Left forelimb (tissue), 1 donor: ENCODE measurements around the gene TXNDC11.
A peak's percentile ranks its signal among the peaks of the same experiment; 100 is the strongest.
"Not testable (repeated sequence)": the region's sequence is repeated elsewhere in the genome, so short reads cannot be mapped to it uniquely, and the experiment has no call there.

Source experiments
- DNase-seq: peaks from one replicate; pipeline ENCODE4 v3.0.0-alpha.2; 2018; ENCODE audit warnings: low spot score

TXNDC11 gene, protein sequence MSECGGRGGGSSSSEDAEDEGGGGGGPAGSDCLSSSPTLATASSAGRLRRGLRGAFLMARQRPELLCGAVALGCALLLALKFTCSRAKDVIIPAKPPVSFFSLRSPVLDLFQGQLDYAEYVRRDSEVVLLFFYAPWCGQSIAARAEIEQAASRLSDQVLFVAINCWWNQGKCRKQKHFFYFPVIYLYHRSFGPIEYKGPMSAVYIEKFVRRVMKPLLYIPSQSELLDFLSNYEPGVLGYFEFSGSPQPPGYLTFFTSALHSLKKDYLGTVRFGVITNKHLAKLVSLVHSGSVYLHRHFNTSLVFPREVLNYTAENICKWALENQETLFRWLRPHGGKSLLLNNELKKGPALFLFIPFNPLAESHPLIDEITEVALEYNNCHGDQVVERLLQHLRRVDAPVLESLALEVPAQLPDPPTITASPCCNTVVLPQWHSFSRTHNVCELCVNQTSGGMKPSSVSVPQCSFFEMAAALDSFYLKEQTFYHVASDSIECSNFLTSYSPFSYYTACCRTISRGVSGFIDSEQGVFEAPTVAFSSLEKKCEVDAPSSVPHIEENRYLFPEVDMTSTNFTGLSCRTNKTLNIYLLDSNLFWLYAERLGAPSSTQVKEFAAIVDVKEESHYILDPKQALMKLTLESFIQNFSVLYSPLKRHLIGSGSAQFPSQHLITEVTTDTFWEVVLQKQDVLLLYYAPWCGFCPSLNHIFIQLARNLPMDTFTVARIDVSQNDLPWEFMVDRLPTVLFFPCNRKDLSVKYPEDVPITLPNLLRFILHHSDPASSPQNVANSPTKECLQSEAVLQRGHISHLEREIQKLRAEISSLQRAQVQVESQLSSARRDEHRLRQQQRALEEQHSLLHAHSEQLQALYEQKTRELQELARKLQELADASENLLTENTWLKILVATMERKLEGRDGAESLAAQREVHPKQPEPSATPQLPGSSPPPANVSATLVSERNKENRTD

DNA sequence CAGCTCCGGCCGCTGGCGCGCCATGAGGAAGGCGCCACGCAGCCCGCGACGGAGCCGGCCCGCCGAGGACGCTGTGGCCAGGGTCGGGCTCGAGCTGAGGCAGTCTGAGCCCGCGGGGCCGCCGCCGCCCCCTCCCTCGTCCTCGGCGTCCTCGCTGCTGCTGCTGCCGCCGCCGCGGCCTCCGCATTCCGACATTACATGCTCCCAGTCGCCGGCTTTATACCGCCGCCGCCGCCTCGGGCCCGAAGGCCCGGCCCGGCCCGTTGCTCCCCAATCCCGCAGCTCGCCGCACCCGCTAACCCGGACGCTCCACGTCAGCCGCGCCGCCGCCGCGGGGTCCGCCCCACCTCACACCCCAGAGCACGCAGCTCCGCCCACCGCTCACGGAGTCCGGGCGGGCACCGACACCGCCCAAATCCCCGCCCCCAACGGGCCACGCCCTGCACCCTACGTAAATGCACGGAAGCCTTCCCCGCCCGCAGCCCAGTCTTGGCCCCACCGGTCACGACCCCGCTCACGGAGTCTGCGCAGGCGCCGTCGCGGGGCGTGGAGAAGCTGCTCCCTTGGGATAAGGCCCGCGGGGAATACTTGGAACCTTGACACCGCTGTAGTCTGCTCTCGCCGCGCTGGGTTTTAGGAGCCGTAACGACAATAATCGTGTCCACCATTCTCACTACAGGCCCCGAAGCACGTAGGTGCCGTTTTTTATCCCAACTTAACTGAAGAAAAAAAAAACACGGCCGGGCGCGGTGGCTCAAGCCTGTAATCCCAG, at the start of gene TXNDC11:
Gene TXNDC11 (minus strand): TSS at position 322 of the 772 bp plus-strand sequence. CDS start 127 bp downstream, at position 195.
- peak; percentile 100 for DNase-seq

GRCh38 chr16:11791144-11791828, 48.6 kb upstream of the TXNDC11 start:
- no peak for DNase-seq

GRCh38 chr16:11788914-11789313, 46.3 kb upstream of the TXNDC11 start:
- DNase-seq, result no peak

DNA sequence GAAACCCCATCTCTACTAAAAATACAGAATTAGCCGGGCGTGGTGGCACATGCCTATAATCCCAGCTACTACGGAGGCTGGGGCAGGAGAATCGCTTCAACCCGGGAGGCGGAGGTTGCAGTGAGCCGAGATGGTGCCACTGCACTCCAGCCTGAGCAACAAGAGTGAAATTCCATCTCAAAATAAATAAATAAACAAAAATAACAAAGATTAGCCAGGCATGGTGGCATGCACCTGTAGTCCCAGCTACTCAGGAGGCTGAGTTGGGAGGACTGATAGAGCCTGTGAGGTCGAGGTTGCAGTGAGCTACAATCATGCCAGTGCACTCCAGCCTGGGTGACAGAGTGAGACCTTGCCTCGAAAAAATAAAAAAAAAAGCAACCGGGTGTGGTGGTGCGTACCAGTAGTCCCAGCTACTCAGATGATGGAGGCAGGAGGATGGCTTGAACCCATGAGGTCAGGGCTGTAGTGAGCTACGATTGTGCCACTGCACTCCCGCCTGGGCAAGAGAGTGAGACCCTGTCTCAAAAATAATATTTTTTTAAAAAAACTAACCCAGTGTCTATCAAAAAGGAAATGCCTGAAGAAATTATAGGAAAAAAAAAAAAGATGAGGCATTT, 42.4 kb upstream of the TXNDC11 start:
- DNase-seq, result not testable (repeated sequence)

DNA sequence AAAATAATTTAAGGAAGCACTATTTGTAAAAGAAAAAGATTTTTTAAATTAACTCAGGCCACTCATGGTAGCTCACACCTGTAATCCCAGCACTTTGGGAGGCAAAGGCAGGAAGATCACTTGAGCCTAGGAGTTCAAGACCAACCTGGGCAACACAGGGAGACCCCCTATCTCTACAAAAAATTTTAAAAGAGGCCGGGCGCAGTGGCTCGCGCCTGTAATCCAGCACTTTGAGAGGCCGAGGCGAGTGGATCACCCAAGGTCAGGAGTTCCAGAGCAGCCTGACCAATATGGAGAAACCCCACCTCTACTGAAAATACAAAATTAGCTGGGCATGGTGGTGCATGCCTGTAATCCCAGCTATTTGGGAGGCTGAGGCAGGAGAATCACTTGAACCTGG, 41.7 kb upstream of the TXNDC11 start:
- not testable (repeated sequence) for DNase-seq

DNA sequence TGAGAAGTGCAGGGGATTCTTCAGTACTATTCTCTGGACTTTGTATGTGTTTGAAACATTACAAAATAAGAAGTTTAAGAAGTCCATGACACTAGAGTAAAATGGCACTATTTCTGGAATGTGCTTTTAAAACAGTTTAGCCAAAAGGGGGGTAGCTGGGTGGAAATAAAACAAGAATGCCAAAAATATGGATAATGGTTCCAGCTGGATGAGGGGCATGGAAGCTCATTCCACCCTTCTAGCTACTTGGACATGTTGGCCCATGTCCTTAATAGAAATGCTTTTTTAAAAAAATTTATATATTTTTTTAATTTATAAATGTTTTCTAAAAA, 41.3 kb upstream of the TXNDC11 start:
- no peak for DNase-seq

- no peak for DNase-seq
Observed at GRCh38 chr16:11783319-11784037, 40.8 kb upstream of the TXNDC11 start.

DNA sequence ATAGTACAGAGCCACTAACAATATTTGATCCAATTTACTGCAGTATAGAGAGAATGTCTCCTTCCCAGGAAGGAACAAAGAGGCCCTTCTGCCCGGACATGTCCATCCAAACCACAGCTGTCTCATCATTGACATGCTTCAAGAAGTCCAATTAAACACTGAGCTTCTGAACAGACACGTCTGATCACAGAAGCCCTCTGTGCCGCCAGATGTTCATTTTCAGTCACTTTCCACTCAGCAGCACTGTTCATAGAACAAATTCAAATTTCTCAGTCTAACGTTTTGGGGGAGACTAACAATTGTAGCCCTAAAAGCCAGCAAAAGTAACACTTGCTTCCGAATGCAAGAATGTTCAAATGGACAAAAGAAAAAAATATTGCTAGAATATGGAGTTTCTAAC, 39.1 kb upstream of the TXNDC11 start:
- DNase-seq, result no peak

GRCh38 chr16:11780991-11781680, 38.5 kb upstream of the TXNDC11 start:
- DNase-seq, result no peak

DNA sequence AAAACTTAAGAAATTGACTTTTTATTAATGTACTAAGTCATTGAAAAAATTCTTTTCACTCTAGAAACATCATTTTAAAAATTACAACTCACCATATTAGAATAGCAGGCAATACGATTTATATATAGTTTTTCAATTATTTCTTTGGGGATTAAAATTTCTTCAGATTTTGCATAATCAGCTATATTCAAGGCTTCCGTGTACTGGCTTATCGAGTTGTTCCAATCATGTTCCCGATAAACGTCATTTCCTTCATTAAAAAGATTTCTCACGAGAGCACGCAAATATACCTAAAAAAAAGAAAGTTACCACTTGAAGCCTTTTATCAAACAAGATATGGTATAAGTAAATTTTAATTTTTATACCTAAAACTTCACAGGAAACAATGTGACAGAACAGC, 36.4 kb upstream of the TXNDC11 start:
- no peak for DNase-seq

GRCh38 chr16:11774065-11774626, 31.5 kb upstream of the TXNDC11 start:
- DNase-seq, result no peak

GRCh38 chr16:11768849-11769248, 26.2 kb upstream of the TXNDC11 start:
- no peak for DNase-seq

- no peak for DNase-seq
Observed at GRCh38 chr16:11762431-11762830, 19.8 kb upstream of the TXNDC11 start.

DNA sequence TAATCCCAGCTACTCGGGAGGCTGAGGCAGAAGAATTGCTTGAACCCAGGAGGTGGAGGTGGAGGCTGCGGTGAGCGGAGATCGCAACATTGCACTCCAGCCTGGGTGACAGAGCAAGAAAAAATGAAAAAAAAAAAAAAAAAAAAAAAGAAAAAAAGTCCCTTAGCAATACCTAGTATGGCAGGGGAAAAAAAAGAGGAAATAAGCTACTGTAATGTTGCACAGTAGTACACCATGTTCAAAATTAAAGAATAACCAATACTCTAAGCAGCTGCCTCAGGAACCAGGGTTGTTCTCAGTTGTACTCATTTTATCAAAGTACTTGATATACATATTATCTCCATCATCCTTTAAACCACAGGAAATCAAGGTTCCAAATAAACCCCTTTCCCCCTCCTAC, 17.3 kb upstream of the TXNDC11 start:
- DNase-seq, result no peak

DNA sequence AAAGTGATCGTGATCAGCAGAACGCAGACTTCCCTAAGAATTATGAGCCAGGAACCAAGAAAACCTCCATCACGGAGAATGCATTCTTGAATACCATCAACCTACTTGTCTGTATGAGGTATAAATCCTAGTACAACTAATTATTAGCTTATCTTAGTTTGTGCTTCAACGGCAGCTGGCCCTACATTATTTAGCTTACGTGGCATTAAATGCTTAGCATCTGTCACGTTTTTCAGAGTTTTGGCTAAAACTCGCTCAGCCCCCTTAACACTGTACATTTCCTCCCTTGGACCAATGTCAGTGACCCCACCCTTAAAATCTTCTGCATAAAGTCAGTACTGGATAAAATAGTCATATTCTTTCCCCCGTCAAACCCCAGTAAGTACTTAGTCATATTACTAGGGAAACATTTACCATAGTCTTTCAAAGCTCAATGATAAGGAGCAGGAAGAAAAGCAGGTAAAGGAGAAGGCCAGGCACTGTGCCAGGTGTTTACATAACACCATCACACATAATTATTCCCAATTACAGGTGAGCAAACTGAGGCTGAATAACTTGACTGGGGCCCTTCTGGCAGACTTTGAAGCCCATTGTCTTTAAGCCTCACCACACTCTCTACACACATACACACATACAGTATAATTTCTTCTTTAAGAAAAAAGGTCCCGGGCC, 16.6 kb upstream of the TXNDC11 start:
- DNase-seq, result no peak

DNA sequence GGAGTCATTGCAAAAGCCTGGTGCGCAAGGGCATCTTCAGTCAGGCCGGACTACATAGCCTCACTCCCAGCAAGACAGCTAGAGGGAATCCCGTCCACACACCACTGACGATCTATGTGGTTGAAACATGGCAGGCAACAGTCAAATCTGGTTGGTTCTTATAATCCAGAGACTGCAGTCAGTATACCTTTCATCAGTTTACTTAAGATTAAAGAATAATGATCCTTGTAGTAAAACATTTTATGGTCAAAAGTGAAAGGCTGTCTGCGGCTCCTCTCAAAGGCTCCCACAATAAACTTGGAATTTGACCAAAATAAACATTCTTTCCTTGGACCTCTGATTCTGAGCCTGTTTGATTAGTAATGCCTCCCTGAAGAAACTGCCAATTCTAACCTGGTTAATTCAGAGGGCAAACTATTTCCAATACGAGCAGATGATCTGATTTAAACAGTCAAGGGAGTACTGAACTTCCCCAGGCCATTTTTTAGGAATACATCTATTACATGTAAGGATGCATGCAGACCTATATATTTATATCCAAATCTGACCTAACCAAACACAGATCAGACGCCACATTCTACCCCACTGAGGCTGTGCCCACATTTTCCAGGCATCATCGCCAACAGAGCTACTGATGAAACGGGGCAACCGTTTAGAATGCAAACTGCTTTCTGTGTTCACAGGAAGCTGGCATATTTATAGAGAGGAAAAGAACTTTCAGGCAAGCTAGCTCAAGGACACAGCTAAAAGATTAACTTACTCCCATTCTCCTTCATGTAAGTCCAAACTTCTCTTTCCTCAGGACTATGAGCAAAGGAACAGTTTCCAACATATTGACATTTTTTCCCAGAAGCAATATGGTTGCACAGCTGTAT, 15.3 kb upstream of the TXNDC11 start:
- no peak for DNase-seq

GRCh38 chr16:11756248-11756647, 13.6 kb upstream of the TXNDC11 start:
- DNase-seq, result no peak
